ENCODE data around the gene TREML1.
A peak's percentile ranks its signal among the peaks of the same experiment; 100 is the strongest.
"Not testable (repeated sequence)": the region's sequence is repeated elsewhere in the genome, so short reads cannot be mapped to it uniquely, and the experiment has no call there.

TREML1 gene, protein sequence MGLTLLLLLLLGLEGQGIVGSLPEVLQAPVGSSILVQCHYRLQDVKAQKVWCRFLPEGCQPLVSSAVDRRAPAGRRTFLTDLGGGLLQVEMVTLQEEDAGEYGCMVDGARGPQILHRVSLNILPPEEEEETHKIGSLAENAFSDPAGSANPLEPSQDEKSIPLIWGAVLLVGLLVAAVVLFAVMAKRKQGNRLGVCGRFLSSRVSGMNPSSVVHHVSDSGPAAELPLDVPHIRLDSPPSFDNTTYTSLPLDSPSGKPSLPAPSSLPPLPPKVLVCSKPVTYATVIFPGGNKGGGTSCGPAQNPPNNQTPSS

DNA sequence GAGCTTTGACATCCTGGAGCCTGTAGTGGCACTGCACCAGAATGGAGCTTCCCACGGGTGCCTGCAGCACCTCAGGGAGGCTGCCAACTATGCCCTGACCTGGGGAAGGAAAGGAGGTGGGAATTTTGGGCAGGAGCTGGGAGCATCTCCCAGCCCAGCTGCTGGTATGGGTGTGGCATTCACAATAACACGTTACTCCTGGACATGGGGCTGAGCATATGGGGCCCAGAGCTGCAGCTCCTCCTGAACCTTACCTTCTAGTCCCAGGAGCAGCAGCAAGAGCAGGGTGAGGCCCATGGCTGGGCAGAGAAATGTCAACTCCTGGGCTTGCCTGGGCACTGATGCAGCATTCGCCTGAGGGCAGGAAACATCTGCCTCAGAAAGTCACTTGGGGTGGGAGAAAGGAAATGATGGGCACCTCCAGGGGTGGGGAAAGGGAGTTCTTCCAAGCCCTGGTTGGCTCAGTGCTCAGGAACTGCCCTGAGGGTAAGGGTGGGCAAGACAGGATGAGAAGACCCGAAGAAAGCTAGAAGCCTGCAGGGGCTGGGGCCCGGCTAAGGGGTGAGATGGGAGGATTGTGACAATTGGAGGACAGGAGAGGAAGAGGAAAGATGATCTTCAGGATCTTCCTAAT, at the start of gene TREML1:
Gene TREML1, minus strand, starts transcription at position 356 of the 634 bp plus-strand sequence. Its CDS starts 59 bp downstream, at position 297.
- DNase-seq: no peak

DNA sequence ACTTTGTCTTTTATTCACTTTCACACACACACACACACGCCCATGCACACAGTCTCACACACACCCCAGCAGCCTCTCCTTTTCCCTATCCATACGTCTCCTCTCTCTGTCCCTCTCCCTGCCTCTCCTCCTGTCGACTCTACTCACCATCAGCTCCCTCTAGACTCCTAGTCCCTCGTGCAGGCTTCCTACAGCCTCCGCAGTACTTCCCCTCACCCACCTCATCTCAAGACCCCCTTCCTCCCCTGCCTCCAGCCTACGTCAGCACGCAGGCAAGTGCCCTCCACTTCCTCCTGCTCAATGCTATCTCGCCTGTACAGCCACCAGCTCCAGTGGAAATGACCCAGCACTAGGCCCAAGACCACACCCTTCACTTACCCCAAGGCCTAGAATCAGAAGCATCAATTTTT, 47.6 kb upstream of the TREML1 start:
- no peak for DNase-seq

DNA sequence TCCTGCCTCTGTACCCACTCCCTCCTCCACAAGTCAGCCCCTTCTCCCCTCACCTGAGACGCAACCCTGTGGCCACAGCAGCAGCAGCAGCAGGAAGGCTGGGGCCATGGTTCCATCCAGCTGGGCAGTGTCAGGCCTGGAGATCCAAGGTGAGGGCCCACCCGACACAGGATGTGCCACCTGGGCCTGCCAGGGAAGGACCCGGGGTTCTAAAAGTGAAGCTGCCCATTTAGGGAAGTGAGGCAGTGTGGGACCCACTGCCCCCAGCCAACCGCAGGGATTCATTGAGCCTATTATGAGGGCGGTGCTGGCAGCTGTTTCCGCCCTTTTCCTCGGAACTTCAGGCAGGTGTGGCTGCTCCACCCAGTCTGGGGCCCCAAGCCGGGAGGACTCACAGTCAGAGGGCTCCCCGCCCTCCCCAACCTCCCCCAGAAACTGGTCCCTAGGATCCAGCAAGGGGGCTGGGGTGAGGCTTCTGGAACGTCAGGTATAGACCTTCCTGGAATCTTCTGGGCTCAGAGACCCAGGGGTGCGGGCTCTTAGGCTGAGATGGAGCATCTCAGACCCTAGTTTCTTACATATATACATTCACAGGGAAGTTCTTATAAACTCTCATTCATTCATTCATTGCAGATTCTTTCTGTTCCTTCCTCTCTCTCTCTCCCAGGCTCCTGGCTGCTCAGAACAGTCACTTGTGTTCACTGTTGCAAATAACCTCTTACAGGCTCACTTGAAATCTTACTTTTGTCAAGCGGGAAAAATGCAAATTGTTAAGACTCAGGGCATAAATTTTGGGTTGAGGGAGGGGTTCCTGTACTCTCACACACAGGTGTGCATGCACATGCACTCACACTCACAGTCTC, 47.0 kb upstream of the TREML1 start, which contains the start of gene TREML2:
Gene TREML2, minus strand, starts transcription at position 249 of the 863 bp plus-strand sequence. Its CDS starts 141 bp downstream, at position 108.
- no peak for DNase-seq

GRCh38 chr6:41200296-41200900, 46.3 kb upstream of the TREML1 start:
- peak; percentile 60 for DNase-seq

- no peak for DNase-seq
Observed at GRCh38 chr6:41199552-41200246, 45.6 kb upstream of the TREML1 start.

- DNase-seq: no peak
Observed at GRCh38 chr6:41197234-41197633, 43.1 kb upstream of the TREML1 start.

DNA sequence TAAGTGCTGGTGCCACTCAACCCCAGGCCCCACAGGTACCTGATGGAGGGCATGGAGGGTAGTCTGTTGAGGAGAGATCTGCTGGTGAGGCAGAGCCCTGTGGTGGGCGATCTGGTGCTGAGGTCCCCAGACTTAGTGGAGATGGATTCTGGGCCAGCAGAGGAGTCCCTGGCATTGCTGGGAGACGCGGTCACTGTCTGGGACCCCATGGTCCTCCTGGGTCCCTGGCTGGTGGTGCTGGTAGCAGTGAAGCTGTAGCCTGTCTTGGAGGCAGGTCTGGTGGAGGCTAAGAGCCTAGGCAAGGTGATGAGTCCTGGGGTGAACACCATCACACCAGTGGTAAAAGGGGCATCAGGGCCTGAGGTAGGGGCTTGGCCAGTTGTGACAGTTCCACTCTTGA, 40.2 kb upstream of the TREML1 start:
- no peak for DNase-seq

GRCh38 chr6:41193884-41194283, 39.7 kb upstream of the TREML1 start:
- no peak for DNase-seq

- DNase-seq: no peak
Observed at GRCh38 chr6:41193171-41193734, 39.1 kb upstream of the TREML1 start.

DNA sequence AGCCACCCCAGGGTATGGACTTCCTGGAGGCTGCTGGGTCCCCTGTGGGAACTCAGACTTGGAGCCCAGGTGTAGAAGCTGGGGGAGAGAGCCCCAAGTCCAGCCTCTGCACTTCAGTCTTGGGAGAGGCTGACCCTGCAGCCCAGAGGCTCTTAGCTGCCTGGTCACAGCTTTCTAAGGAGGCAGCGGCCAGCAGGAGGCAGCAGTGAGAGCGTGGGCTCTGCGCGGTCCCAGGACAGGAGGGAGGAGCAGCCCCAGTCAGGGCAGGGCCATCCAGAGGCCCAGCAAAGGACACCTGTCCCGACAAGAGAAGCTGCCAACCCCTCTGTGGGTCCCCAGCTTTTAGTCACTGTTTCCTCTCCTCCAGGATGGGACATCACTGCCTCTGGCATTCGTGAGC, 37.4 kb upstream of the TREML1 start:
- no peak for DNase-seq

GRCh38 chr6:41190791-41191190, 36.6 kb upstream of the TREML1 start:
- DNase-seq: no peak

DNA sequence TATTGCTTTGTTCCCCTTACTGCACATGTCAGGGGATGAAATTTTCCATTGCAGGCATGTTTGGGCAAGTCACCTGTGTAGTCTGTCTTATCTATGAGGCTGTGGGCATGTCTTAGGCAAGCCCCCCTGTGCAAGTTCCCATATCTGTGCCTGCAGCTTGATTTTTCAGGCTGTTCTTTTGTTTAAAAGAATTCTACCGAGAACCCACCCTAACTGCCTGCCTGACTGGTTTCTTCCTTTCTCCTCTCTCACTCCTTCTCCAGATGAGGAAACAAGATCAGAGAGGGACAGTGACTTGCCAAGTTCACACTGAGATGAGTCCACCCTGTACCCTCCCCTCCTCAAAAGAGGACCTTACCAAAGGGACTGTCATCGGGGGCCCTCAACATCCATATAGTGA, 35.8 kb upstream of the TREML1 start:
- DNase-seq: no peak

DNA sequence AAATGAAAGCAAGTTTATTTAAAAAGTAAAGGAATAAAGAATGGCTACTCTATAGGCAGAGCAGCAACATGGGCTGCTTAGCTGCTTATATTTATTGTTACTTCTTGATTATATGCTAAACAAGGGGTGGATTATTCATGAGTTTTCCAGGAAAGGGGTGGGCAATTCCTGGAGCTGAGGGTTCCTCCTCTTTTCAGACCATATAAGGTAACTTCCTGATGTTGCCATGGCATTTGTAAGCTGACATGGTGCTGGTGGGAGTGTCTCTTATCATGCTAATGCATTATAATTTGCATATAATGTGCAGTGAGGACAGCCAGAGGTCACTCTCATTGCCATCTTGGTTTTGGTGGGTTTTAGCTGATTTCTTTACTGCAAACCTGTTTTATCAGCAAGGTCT, 34.9 kb upstream of the TREML1 start:
- not testable (repeated sequence) for DNase-seq

- no peak for DNase-seq
Observed at GRCh38 chr6:41187924-41188886, 34.1 kb upstream of the TREML1 start.

DNA sequence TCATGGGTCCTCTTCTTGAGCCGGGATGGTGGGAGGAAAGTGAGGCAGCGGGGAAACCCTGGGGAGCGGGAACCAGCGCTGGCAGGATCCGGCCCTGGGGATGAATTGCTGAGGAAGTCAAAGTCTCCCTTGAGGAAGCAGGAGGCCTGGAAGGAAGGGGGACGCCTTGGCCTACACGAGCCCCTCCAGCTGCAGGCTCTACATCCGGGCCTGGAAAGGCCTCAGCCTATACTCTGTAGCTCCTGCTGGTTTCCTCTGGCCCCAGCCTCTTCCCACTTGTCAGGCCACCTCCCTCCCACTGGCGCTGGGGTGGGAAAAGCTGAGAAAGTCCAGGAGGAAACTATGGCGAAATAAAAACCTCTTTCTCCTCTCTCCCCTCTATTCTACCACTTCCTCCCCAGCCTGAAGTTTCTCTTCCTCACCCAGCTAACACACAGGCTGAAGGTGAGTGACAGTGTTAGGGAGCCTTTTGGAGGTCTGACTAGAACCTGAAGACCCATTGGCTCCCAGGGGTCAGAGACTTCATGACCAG, 31.9 kb upstream of the TREML1 start:
- no peak for DNase-seq

DNA sequence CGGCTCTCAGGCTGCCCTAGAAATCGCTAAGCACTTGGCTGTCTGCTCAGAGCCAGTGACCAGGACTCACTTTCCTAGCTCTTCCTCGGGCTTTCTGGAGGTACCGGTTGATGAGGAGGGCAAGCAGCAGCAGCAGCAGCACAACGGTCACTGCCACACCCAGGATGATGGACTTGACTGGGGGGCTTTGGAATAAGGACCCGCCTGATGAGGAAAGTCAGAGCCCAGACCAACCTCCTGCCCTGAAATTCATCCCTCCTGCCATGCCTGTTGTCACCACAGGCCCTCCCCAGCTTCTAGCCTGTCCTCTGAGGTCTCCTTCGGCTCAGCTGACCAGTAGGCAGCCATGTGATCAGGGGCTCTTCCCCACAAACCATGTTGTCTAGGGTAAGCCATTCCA, 30.6 kb upstream of the TREML1 start:
- no peak for DNase-seq

GRCh38 chr6:41182069-41183034, 28.2 kb upstream of the TREML1 start:
- peak; percentile 41 for DNase-seq

GRCh38 chr6:41181566-41181965, 27.4 kb upstream of the TREML1 start:
- DNase-seq: no peak

DNA sequence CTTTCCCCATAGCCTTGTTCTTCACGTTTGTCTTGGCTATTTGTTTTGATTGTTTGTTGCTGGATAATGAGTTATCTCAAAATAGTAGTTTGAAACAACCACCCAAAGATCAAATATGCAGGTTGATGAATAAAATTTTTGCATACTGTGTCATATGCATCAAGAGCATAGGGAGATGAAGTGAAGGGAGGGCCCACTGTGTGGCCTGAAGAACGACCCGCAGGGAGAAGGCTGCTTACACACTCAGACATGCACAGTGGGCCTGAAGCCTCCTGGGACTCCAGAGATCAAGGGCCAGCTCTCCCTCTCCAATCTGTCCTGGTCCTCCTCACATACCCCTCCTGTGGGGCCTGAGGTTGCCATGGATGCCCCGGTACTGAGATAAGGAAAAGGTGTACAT, 25.0 kb upstream of the TREML1 start:
- DNase-seq: no peak

Measured in fibroblast of skin of right quadriceps (primary cell).